ENCODE data around the gene CUL4B.
"Not testable (repeated sequence)": the region's sequence is repeated elsewhere in the genome, so short reads cannot be mapped to it uniquely, and the experiment has no call there.

The CUL4B gene

DNA sequence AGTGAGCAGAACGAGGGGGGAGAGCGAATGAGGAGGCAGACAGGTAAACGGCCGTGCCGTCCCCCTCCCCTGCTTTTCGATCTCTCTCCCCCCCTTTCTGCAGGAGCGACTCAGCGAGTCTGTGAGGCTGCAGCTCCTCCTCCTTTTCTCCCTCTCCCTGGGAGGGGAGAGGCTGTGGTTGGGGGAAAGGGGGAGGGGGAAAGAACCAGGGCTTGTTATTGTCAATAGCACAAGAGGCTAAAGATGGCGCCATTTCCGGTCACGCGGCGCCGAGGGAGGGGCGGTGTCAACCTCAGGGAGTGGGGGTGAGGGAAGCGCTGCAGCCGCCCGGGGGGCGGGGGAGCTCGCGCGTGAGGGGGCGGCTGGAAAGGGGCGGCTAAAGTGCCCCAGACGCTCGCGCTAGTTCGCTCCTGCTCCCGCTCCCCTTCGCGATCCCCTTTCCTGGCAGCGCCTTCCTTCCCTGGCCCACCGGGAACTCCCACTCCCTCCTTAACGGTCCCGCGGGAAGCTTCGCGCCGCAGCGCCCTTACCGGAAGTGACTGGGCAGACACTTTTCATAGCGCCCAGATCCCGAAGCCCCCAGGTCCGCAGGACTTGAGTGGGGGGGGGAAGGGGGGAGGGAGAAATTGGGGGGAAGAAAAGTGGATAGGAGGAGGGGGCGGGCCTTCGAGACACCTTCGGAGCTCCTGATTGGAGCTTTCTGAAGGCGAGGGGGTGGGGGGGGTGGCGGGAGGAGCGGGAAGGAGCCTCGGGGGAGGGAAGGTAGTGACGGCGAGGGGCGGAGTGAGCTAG is at the start of gene CUL4B:
Gene CUL4B (minus strand): TSS at position 121 of the 792 bp plus-strand sequence. CDS start 324 bp downstream, outside the sequence.
- DNase-seq (ENCODE audit: low spot score): peak; percentile 92

DNA sequence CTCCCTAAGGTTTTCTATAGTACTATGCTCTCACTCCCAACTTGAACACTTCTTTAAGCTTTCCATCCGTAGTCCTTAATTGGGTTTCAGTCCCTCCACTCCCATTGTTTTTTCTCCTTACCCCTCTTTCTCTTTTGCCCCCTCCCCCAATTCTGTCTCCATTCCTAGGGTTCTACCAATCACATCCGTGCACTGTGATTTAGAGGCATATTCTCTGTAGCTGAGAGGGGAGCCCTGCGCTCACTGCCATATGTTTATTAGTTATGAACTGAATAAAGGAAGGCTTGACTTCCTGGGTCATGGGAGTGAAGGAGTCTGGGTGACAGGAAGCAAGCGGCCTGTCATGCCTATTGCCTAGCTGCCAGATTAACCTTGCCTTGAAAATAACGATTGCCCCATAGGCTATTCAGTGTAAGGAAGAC is 43.6 kb upstream of the CUL4B start:
- peak; percentile 40 for DNase-seq (ENCODE audit: low spot score)

DNA sequence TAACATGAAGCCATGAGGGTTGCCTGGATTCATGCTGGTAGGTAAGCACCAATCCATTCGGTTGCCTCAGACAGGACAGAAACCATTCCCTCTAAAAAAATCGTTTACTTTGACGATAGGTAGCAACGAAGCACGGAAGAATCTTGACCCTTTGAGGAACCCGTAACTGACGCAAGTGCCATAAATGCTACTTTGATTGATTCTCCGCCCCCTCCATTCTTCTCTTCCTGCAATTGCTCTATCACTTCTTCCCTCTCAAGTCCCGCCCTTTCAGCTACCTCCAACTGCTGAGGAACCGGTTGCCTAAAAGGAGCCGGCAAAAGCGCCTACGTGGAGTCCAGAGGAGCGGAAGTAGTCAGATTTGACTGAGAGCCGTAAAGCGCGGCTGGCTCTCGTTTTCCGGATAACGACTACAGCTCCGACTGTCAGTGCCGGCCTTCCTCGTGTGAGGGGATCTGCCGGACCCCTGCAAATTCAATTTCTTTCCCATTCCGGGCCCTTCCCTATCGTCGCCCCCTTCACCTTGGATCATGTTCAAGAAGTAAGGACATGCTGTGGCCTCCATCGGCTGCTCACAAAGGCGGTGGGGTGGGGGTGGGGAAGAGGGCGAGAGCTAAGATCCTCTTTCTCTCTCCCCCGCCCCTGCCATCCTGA is 43.1 kb upstream of the CUL4B start, which contains the start of gene MCTS1:
Gene MCTS1 (plus strand): TSS at position 395 of the 654 bp plus-strand sequence. CDS start 136 bp downstream, at position 531.
- DNase-seq (ENCODE audit: low spot score): peak; percentile 89

DNA sequence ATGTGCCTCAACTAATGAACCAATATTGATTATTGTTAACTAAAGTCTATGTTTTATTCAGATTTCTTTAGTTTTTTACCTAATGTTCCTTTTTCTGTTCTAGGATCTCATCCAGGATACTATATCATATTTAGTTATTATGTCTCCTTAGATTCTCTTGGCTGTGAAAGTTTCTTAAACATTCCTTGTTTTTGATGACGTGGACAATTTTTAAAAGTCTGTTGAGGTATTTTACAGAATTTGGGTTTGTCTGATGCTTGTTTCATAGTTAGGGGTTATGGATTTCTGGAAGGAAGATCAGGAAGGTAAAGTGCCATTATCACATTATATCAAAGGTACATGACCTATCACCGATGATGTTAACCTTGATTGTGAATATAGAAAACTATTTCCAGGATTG is 24.9 kb upstream of the CUL4B start:
- DNase-seq (ENCODE audit: low spot score): no peak

DNA sequence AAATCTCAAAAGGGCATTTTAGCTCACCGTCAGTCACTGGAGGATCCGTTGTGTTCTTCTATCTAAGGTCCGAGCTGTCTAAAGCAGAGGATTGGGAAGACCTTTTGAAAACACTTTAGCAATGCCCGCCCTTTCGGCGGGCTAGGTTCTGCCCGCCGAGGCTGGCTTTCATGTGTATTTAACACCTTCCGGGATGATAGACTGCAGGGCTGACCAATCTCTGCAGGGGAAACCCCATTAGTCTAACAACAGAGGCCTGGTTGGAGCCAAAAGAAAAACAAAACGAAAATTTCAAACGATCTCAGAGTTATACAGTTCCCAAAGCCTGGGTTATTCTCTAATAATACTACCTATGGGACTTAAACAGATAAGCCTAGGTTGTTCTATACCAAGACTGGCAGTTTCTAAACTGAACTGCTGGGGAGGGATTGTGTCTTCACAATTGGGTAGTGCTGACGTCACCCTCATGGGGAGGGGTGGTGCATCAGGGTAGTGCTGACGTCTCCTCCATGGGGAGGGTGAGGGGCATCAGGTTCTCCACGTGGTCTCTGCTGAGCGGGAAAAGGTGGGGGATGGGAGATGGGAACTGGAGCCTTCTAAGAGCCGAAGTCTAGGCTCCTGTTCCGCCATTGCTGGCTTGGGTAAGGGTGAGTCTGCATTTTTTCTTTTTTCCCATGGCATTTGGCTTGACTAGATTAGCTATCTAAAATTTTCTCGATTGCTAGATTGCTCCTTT is 14.8 kb upstream of the CUL4B start:
- no peak for DNase-seq (ENCODE audit: low spot score)

DNA sequence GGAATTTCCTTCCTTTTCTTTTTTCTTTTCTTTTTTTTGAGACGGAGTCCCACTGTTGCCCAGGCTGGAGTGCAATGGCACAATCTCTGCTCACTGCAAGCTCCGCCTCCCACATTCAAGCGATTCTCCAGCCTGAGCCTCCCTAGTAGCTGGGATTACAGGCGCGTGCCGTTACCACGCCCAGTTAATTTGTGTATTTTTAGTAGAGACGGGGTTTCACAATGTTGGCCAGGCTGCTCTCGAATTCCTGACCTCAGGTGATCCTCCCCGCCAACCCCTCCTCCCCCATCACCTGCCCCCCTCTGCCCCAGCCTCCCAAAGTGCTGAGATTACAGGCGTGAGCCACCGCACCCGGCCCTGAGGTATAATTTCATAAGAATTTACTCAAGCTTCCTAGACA is 13.0 kb upstream of the CUL4B start:
- not testable (repeated sequence) for DNase-seq (ENCODE audit: low spot score)

DNA sequence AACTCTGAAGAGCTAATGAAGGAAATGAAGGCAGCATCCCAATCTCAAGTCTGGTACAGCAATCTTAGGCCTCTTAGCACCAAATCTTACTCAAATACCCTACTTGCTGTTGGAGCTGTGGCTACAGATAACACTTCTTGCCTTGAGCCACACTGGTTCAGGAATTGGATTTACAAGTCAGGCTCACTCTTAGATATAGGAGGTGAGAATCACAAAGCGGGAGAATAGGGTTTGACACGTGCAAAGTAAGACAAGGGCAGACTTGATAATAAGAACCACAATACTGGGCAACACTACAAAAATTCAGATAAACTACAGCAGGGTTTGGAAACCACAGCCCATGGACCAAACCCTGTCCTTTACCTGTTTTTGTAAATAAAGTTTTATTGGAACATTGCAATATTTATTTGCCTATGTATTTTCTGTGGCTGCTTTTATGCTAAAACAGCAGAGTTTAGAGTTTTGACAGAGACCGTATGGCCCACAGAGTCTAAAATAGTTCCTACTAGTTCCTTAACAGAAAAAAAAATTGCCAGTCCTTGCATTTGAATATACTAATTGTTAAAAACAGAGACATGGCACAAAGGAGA is 9.3 kb upstream of the CUL4B start:
- no peak for DNase-seq (ENCODE audit: low spot score)

DNA sequence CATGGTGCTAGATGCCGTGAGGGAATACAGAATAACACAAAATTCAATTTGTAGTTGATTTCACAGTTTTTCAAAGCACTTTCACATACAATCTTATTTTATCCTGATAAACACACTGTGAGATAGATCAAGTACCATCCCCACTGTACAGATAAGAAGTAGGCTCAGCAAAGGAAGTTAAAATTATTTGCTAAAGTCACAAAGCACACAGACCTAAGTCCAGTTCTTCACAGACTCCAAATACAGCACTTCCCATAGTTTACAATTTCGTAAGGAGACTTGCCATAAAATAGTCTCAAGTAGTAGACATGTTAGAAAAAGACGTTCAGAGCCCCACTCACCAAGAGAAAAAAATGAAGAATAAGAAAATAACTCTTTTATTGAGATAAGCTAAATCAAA is 7.8 kb upstream of the CUL4B start:
- DNase-seq (ENCODE audit: low spot score): no peak

DNA sequence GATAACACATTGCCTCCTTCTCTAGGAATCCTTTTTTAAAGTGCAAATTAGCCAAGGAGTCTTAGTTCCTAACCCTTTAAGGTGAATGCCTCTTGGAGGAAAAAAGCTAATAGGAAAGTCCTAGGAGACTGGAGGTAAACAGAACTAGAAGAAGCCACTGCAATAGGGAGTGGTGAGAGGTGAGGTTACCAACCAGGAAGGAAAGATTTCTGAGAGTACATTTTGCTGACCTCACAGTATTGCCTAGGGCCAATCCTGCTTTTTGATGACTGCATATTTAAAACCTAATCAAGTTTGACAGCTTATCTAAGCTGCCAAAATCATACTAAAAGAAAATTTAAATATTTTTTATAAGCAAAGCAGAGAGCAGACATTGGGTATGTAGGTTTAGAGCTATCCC is 7.3 kb upstream of the CUL4B start:
- DNase-seq (ENCODE audit: low spot score): no peak

DNA sequence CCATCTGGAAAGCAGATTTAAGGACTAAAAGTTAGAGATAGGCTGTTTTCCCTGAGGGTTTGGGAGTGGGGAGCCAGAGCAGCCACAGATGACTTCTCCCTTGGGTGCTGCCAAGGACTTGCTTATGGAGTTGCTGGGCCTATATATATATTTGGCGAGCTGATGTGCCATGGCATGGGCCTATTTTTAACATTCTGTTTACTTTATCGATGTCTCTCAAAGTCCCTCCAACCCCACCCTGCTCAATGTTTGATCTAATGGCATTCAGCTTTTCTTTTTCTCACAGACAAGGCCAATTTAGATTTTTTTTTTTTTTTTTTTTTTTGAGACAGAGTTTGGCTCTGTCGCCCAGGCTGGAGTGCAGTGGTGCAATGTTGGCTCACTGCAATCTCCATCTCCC is 6.1 kb upstream of the CUL4B start:
- DNase-seq (ENCODE audit: low spot score): no peak

DNA sequence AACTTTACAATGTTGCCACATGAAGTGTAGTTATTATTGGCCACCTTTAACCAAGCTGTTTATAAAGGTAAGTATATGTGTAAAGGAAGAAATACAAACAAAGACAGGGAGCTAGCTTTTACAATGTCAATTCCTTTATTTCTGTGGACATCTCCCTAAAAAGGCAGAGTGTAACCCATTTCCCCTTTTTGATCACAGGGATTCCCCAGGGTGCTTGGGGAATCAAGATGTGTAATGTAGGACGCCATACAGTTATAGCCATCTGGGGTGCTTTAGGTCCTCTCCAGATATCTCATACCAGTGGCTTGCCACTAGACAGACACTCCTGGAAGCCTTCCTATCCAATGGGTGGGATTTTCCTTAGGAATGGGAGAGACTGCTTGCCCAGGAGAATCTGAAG is 4.2 kb upstream of the CUL4B start:
- DNase-seq (ENCODE audit: low spot score): no peak

DNA sequence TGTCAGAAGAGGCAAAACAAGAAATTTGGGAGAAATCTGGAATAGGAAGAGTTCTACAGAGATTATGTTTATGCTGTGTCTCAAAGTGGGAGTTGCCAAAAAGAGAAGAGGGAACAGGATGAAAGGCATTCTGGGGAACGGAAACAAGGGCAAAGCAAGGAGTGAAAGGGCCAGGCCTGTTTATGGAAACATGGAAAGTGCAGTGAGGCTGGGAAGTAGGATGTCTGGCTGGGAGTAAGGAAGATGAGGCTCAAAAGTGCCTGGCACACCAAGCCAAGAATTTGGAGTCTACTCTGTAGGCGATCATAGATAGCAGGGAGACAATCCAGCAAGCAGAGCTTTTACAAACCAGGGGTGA is 1.8 kb upstream of the CUL4B start:
- DNase-seq (ENCODE audit: low spot score): no peak

DNA sequence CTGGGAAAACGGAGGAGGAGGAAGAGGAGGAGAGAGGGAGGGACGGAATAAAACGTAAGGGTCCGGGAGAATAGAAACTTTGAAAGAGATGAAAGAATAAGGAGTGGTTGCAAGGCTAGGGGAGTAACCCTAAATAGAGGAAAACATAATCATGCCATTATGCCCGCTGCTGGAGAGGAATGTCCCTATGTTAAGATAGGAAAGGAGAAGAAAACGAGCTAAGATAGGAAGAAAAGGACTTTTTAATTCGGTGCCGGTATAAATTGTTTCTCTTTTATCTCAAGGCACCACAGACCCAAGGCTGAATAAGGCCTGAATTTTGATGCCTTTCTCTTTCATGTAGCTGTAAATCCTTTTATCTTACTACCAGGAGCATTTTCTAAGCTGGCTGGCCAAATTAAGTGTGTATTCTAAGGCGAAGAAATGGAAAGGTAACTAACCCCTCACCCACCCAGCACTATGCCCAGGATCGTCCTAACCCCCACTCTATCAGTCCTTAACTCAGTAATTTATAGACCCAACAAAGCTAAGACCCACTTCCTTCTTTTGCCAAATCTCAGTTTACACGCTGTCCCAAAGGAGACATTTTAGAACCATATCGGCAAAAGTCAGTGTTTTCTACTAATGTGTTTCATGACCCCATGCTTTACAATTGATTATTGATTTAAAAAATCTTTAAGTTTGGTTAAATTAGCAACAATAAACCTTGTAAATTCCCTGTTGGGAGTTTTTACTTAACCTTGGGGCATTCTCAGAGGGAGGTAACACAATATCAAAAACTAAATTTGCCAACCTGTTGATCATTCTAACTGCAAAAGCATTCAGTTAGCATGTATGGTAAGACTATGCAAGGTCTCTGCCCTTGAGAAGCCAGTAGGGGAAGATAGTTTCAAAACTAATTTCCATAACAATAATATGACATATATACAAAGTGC is 1.1 kb upstream of the CUL4B start:
- DNase-seq (ENCODE audit: low spot score): no peak

DNA sequence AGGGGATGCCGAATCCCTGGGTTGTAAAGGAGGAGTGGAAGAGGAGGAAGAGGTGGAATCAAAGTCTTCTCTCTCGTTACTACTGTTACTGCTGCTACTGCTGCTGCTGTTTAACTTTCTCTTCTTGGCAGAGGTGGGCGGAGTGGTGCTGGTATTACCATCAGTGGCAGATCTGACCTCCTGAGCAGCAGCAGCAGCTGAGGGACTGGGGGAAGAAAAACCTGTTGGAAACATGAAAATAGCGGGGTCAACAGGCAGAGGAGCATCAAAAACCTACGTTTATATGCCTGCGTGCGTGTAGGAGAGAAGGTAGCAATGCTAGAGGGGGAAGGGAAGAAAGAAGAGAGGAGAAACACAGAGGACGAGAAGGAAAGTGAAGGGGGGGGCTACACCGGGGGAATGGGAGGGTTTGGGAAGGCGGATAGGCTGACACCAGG is 339 bp downstream of the CUL4B start:
- DNase-seq (ENCODE audit: low spot score): peak; percentile 27

DNA sequence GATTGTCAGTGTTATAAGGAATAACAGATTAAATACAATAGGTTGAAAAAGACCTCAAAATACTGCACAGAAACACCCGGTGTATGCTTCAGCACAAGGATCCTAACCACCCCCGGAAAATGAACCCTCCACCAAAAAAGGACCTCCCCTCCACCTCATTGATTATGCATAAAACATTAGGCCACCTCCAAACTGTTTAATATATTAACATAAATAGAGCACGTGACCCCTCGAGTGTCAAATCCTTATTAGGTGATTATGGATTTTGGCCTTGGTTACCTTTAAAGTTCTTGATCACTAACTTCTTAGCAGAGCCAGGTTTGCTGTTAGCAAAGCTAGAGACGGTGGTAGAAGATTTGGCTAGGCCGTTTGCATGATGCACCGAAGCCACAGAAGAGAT is 958 bp downstream of the CUL4B start:
- peak; percentile 25 for DNase-seq (ENCODE audit: low spot score)

DNA sequence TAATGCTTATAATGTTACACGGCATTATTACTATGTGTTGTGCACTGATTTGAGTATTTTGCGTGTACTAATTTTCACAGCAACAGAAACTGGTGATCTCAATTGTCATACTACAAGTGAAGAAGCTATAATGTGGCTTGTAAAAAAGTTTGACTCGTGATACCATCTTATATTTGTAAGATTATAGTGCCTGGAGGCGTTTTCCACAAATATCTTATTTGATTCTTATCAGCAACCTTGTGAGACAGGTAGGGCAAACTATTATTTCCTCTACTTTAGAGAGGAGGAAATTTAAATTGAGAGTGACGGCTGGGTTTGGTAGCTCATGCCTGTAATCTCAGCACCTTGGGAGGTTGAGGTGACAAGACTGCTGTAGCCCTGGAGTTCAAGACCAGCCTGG is 4.5 kb downstream of the CUL4B start:
- no peak for DNase-seq (ENCODE audit: low spot score)

DNA sequence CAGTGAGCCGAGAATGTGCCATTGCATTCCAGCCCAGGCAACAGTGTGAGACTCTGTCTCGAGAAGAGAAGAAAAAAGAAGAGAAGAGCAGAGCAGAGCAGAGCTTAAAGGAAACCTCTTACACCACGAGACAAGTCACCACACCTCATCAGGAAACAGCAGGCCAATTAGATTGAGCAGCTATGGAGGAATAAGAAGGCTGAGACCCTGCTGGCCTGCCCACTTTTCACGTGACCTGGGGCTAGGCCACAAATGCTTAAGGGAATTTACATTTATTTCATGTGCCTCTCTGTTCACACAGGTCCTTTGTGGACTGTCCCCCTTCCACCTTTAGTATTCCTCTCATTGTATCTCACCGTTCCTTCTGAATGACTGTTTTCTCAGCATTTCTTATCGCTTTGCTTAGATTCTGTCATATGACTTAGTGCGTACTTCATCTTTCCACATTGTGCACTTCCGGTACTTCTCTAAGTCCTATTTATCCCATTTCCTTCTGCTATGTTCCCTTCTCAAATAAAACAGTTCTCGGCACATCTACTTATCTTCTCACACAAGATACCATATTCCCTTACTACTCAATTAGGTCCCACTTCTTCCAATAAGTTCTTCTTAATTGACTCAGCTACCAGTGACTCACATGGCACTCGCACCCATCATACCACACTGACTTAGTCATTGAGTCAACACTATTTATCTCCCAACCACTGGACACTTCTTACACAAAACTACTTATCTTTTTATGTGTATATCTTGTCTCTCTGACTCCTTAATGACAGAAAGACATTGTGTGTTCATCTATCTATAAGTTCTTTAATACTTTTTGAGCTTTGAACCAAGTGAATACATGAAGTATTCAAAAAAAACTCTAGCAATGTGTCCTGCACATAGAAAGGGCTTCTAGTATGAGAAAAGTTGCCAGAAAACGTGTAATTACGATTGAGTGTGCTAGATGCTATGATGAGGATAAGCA is 11.0 kb downstream of the CUL4B start:
- no peak for DNase-seq (ENCODE audit: low spot score)

DNA sequence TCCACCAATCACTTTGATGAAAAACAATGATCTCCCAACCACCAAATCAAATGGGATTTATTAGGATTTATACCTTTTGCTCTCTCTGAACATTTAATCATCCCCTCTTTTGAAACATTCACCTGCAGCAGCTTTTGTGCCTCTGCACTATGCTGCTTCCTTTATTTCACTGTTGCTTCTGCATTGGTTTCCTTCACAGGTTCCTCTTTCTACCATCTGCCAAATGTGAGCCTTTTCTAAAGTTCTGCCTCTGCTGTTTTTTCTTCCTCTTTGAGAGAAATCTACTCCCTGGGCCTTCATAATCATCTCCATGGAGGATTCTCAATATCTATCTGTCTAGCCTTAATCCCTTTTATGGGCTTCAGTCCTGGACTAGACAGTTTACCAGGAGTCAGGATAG is 24.7 kb downstream of the CUL4B start:
- no peak for DNase-seq (ENCODE audit: low spot score)

DNA sequence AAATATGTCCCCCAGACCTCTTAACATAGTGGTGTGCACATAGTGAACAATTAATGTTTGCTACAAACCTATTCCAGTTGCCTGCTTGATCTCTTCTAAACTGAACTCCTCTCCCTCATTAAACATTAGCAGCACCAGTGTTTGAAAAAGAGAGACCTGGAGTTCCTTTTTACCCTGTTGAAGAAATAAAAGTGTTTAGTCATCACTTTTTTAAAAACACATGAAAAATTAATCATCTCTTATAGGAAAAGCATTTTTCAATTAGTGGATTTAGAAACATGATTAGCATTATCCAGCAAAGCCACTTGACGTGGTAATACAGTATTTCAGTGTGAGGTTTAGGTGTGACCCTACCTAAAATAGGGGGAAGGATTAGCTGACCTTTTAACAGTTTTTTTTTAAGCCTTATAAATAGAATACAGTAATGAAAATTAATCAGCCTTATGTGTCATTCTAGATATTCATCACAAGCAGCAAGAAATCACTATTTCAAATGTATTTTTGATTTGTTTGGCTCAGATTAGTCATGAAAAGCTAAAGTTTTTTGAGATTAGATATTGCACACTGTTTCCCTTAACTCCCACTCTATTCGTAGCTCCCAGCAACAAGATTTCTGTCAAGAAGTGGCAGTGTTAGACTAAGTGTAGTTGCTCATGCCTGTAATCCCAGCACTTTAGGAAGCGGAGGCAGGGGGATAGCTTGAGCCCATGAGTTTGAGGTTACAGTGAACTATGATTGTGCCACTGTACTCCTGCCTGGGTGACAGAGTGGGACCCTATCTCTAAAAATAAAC is 26.2 kb downstream of the CUL4B start:
- DNase-seq (ENCODE audit: low spot score): no peak
